DND-41 (cell line): ENCODE data around the gene EFHD1.
"Not testable (repeated sequence)": the region's sequence is repeated elsewhere in the genome, so short reads cannot be mapped to it uniquely, and the experiment has no call there.

Source experiments
- ATAC-seq: fragments of 200-7000 bp; cut with Tn5 transposase; 3 replicates; pipeline ENCODE4 v1.9.1; 2021; ENCODE audit warnings: low read depth; ENCODE audit not compliant: insufficient read depth
- DNase-seq: peaks from one replicate; pipeline ENCODE4 v3.0.0-alpha.2; 2020
- H2AFZ ChIP-seq: 2 replicates; pipeline ENCODE4 v1.6.0; 2012; ENCODE audit warnings: low read depth, low read length
- H3K27ac ChIP-seq: 2 replicates; pipeline ENCODE4 v1.5.1; 2012; ENCODE audit warnings: low read length, inconsistent platforms
- H3K27me3 ChIP-seq: fragments of 200-600 bp; sonication (generic); 2 replicates; pipeline ENCODE4 v1.6.0; 2012; ENCODE audit warnings: low read length, mild to moderate bottlenecking, inconsistent platforms; ENCODE audit not compliant: insufficient read depth, poor library complexity
- H3K36me3 ChIP-seq: 2 replicates; pipeline ENCODE4 v1.5.1; 2012; ENCODE audit warnings: low read length, inconsistent platforms; ENCODE audit not compliant: insufficient read depth
- H3K4me1 ChIP-seq: 2 replicates; pipeline ENCODE4 v1.5.1; 2012; ENCODE audit warnings: mild to moderate bottlenecking, low read length; ENCODE audit not compliant: insufficient read depth
- H3K4me2 ChIP-seq: 2 replicates; pipeline ENCODE4 v1.6.0; 2012; ENCODE audit warnings: mild to moderate bottlenecking, moderate library complexity, low read length, inconsistent platforms; ENCODE audit not compliant: insufficient read depth
- H3K4me3 ChIP-seq, 2 experiments: fragments of 200-600 bp in 1 of 2; shearing (Covaris generic) in 1 of 2; 2 replicates each; pipeline ENCODE4 v1.5.1; 2012 to 2016; ENCODE audit warnings: inconsistent platforms in 2 of 2, low read length in 2 of 2, mild to moderate bottlenecking in 2 of 2, low read depth in 1 of 2, moderate library complexity in 1 of 2
- H3K79me2 ChIP-seq: 2 replicates; pipeline ENCODE4 v1.6.0; 2012; ENCODE audit warnings: low read length, inconsistent platforms; ENCODE audit not compliant: insufficient read depth
- H3K9ac ChIP-seq: 2 replicates; pipeline ENCODE4 v1.6.0; 2012; ENCODE audit warnings: low read depth, mild to moderate bottlenecking, inconsistent platforms, low read length, moderate library complexity
- H3K9me3 ChIP-seq: 2 replicates; pipeline ENCODE4 v1.5.1; 2012; ENCODE audit warnings: low read length, moderate library complexity, mild to moderate bottlenecking, inconsistent platforms; ENCODE audit not compliant: insufficient read depth, severe bottlenecking
- H4K20me1 ChIP-seq: 2 replicates; pipeline ENCODE4 v1.6.0; 2012; ENCODE audit warnings: low read length; ENCODE audit not compliant: insufficient read depth
- EZH2 ChIP-seq: IDR thresholded peaks from 3 replicates; pipeline ENCODE4 v1.6.1; 2012; ENCODE audit warnings: borderline replicate concordance, low read depth, mild to moderate bottlenecking, moderate library complexity, low read length, inconsistent platforms; ENCODE audit not compliant: severe bottlenecking
- TF ChIP-seq, protein P1 (sequence below): IDR thresholded peaks from 2 replicates; pipeline ENCODE4 v1.5.1; 2012; ENCODE audit warnings: borderline replicate concordance, low read length, moderate library complexity, mild to moderate bottlenecking; ENCODE audit not compliant: poor library complexity, severe bottlenecking; ENCODE audit errors: extremely low read depth

The EFHD1 gene

GRCh38 chr2:232687382-232688160 lies 54.2 kb downstream of the EFHD1 start:
- no peaks in the 10 kb centered on the region for H3K4me1 ChIP-seq
- no peak overlapping the region for H3K4me3 ChIP-seq
- H3K79me2 ChIP-seq, result no peaks in the 10 kb centered on the region
- no peaks in the 10 kb centered on the region for H4K20me1 ChIP-seq
- TF ChIP-seq EZH2, result no peak
- TF ChIP-seq, protein P1, sequence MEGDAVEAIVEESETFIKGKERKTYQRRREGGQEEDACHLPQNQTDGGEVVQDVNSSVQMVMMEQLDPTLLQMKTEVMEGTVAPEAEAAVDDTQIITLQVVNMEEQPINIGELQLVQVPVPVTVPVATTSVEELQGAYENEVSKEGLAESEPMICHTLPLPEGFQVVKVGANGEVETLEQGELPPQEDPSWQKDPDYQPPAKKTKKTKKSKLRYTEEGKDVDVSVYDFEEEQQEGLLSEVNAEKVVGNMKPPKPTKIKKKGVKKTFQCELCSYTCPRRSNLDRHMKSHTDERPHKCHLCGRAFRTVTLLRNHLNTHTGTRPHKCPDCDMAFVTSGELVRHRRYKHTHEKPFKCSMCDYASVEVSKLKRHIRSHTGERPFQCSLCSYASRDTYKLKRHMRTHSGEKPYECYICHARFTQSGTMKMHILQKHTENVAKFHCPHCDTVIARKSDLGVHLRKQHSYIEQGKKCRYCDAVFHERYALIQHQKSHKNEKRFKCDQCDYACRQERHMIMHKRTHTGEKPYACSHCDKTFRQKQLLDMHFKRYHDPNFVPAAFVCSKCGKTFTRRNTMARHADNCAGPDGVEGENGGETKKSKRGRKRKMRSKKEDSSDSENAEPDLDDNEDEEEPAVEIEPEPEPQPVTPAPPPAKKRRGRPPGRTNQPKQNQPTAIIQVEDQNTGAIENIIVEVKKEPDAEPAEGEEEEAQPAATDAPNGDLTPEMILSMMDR, result no peak
- no peak for ATAC-seq
- no peaks in the 10 kb centered on the region for H3K9me3 ChIP-seq
- no peak overlapping the region for H3K9ac ChIP-seq
- no peak overlapping the region for H2AFZ ChIP-seq
- no peaks in the 10 kb centered on the region for H3K27me3 ChIP-seq
- H3K27ac ChIP-seq, result no peak overlapping the region
- DNase-seq, result no peak
- no peaks in the 10 kb centered on the region for H3K36me3 ChIP-seq
- H3K4me2 ChIP-seq, result no peak overlapping the region

DNA sequence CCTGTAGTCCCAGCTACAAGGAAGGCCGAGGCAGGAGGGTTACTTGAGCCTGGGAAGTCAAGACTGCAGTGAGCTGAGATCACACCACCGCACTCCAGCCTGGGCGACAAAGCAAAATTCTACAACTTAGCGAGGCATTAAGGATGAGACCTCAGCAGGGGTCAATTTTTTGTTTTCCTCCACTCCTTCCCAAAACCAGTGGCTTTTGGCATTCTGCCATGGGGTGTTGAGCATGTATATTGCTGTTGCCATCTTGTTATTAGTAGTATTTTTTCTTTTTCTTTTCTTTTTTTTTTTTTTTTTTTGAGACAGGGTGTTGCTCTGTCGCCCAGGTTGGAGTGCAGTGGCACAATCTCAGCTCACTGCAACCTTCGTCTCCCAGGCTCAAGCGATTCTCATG lies 54.8 kb downstream of the EFHD1 start:
- DNase-seq, result no peak
- no peak overlapping the region for H2AFZ ChIP-seq
- no peaks in the 10 kb centered on the region for H3K27me3 ChIP-seq

GRCh38 chr2:232689152-232689910 lies 55.9 kb downstream of the EFHD1 start:
- no peaks in the 10 kb centered on the region for H4K20me1 ChIP-seq
- no peak overlapping the region for H3K27ac ChIP-seq
- no peak overlapping the region for H3K4me3 ChIP-seq
- no peaks in the 10 kb centered on the region for H3K27me3 ChIP-seq
- H2AFZ ChIP-seq, result no peak overlapping the region
- no peaks in the 10 kb centered on the region for H3K4me1 ChIP-seq
- TF ChIP-seq, protein P1, result no peak
- TF ChIP-seq EZH2, result no peak
- DNase-seq (no peak), ATAC-seq (no peak)
- no peaks in the 10 kb centered on the region for H3K79me2 ChIP-seq
- no peaks in the 10 kb centered on the region for H3K9me3 ChIP-seq
- no peak overlapping the region for H3K9ac ChIP-seq
- H3K36me3 ChIP-seq, result no peaks in the 10 kb centered on the region
- no peak overlapping the region for H3K4me2 ChIP-seq

More for the DNA sequence above, 54.8 kb downstream of the EFHD1 start:
- Histone ChIP-seq H3K9ac (no peak overlapping the region), H3K79me2 (no peaks in the 10 kb centered on the region), H3K9me3 (no peaks in the 10 kb centered on the region), H3K4me2 (no peak overlapping the region), H3K27ac (no peak overlapping the region), H3K4me3 (no peak overlapping the region), H4K20me1 (no peaks in the 10 kb centered on the region), H3K36me3 (no peaks in the 10 kb centered on the region), H3K4me1 (no peaks in the 10 kb centered on the region)
- no peak for ATAC-seq
- TF ChIP-seq, protein P1, result no peak
- no peak for TF ChIP-seq EZH2

GRCh38 chr2:232691117-232691516 lies 57.7 kb downstream of the EFHD1 start:
- H3K27me3 ChIP-seq, DNase-seq, H4K20me1 ChIP-seq, ATAC-seq, H3K9me3 ChIP-seq, H3K79me2 ChIP-seq, H3K4me2 ChIP-seq, H3K9ac ChIP-seq, H2AFZ ChIP-seq, H3K27ac ChIP-seq, H3K4me1 ChIP-seq, H3K4me3 ChIP-seq, H3K36me3 ChIP-seq: not testable (repeated sequence)
